Measurements from ENCODE around the gene CCDC68.
"Not testable (repeated sequence)": the region's sequence is repeated elsewhere in the genome, so short reads cannot be mapped to it uniquely, and the experiment has no call there.

The CCDC68 gene

DNA sequence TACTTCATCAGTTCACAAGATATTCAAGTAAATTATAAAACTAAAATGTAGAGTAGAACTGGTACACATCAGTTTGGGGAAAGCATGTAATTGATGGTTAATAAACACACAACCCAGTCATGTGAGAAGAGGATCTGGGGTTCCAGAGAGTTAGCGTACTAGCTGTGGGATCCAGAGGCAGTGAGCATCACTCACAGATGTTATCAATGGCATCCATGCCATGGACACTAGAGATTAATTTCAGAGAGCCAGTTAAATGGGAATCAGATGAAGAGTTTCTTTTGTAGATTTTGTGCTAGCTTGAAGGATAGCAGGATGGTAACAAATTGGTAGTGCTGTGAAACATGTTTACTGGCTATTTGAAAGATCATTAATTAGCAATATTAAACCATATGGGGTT lies 21.8 kb upstream of the CCDC68 start:
- no peak for DNase-seq (ENCODE audit: low read depth)
- no peak overlapping the region for H3K4me3 ChIP-seq (ENCODE audit: low read depth, low read length)
- TF ChIP-seq, protein P1, sequence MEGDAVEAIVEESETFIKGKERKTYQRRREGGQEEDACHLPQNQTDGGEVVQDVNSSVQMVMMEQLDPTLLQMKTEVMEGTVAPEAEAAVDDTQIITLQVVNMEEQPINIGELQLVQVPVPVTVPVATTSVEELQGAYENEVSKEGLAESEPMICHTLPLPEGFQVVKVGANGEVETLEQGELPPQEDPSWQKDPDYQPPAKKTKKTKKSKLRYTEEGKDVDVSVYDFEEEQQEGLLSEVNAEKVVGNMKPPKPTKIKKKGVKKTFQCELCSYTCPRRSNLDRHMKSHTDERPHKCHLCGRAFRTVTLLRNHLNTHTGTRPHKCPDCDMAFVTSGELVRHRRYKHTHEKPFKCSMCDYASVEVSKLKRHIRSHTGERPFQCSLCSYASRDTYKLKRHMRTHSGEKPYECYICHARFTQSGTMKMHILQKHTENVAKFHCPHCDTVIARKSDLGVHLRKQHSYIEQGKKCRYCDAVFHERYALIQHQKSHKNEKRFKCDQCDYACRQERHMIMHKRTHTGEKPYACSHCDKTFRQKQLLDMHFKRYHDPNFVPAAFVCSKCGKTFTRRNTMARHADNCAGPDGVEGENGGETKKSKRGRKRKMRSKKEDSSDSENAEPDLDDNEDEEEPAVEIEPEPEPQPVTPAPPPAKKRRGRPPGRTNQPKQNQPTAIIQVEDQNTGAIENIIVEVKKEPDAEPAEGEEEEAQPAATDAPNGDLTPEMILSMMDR (IDR thresholded peaks at IDR 0.05; ENCODE audit: low read depth, low read length, missing control alignments): no peak

DNA sequence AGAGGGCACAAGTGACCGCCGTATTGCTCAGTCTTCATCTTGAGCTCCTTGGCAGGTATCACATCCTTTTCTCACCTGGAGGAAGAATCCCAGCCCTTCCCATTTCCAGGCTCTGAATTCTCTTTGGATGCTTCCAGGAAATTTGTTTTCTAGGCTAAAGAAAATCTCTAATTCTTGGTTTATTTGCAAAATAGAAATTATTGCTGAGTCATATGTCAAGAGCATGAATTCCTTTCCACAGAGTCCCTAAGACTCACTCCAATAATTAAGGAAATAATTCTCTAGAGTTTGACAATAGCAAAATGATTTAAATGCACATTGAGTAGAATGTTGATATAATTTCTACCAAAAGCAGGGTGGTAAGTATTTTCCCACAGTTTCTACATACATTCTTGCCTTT lies 16.3 kb upstream of the CCDC68 start:
- no peak for DNase-seq (ENCODE audit: low read depth)
- H3K4me3 ChIP-seq (ENCODE audit: low read depth, low read length): no peak overlapping the region
- TF ChIP-seq, protein P1 (IDR thresholded peaks at IDR 0.05; ENCODE audit: low read depth, low read length, missing control alignments): no peak

DNA sequence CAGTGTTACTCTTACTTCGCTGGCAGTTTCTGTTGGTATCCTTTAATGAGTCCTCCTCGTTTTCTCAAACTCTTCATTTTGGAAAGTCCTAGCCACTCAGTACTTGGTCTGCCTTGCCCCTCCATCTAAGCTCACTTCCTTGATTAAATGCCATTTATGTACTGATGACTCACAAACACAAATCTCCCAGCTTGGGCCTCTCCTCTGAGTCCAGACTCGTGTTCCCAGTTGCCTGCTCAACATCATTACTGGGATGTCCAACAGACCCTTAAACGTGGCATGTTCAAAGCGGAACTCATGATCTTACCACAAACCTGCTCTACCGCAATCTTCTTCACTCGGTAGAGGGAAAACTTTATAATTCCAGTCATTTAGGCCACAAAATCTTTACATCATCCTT lies 13.8 kb upstream of the CCDC68 start:
- H3K4me3 ChIP-seq (ENCODE audit: low read depth, low read length): no peak overlapping the region
- TF ChIP-seq, protein P1 (IDR thresholded peaks at IDR 0.05; ENCODE audit: low read depth, low read length, missing control alignments): no peak
- no peak for DNase-seq (ENCODE audit: low read depth)

DNA sequence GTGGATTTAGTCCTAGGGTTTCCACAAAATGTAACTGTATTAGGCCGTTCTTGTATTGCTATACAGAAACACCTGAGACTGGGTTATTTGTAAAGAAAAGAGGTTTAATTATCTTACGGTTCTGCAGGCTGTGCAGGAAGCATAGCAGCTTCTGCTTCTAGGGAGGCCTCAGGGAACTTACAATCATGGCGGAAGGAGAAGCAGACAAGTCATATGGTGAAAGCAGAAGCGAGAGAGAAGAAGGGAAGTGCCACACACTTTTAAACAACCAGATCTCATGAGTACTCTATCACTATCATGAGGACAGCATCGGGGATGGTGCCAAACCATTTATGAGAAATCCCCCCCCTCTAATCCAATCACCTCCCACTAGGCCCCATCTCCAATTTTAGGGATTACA lies 9.5 kb upstream of the CCDC68 start:
- no peak overlapping the region for H3K4me3 ChIP-seq (ENCODE audit: low read depth, low read length)
- TF ChIP-seq, protein P1 (IDR thresholded peaks at IDR 0.05; ENCODE audit: low read depth, low read length, missing control alignments): no peak
- no peak for DNase-seq (ENCODE audit: low read depth)

DNA sequence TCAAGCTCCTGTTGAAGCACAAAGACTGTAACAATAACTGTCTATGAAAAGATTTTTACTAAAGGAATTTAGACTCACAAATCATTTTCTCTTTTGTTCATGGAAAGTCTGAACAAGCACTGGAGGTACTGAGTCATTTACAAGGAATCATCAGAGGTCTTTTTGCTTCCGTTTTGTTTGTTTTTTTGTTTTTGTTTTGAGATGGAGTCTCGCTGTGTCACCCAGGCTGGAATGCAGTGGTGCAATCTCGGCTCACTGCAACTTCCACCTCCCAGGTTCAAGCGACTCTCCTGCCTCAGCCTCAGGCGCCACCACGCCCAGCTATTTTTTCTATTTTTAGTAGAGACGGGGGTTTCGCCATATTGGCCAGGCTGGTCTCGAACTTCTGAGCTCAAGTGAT lies 9.0 kb upstream of the CCDC68 start:
- DNase-seq (ENCODE audit: low read depth); H3K4me3 ChIP-seq (ENCODE audit: low read depth, low read length): not testable (repeated sequence)

DNA sequence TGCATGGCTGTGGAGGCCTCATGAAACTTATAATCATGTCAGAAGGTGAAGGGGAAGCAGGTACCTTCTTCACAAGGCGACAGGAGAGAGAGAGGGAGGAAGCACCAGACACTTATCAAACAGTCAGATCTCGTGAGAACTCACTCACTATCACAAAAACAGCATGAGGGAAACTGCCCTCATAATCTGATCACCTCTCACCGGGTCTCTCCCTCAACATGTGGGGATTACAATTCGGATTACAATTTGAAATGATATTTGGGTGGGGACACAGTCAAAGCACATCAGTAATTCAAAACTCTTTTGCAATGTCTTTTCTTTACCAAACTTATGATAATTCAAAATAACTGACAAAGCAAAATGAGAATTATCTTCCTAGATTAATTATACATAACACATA lies 8.5 kb upstream of the CCDC68 start:
- TF ChIP-seq, protein P1 (IDR thresholded peaks at IDR 0.05; ENCODE audit: low read depth, low read length, missing control alignments): no peak
- DNase-seq (ENCODE audit: low read depth): no peak
- H3K4me3 ChIP-seq (ENCODE audit: low read depth, low read length): no peak overlapping the region

DNA sequence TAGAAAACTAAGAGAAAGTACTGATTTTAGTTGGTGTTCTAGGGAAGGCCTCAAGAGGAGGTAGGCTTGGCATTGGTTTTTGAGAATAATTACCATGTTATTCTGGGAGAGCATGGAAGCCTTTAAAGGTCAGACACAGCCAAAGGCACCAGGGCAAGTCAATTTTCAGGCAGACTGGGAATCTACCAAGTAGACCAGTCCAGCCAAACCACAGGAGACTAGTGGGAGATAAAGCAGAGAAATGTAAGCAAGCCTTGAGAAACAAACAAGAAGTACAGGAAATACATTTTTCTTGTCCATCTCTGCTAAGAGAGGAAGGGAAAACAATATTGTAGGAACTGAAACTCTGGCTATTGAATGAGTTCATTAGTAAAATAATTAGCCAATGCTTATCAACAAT lies 5.5 kb upstream of the CCDC68 start:
- no peak for DNase-seq (ENCODE audit: low read depth)
- H3K4me3 ChIP-seq (ENCODE audit: low read depth, low read length): no peak overlapping the region
- TF ChIP-seq, protein P1 (IDR thresholded peaks at IDR 0.05; ENCODE audit: low read depth, low read length, missing control alignments): no peak

Measured in GM12864 (cell line).